ENCODE measurements around the gene STRAP. TPM values are rescaled to one million over a fixed set of nuclear protein-coding genes. Genes with fewer than 3 reads are reported as not detected.

STRAP gene
- total and polyA plus RNA-seq, 2 donors (not counting 1 experiment from before 2014, with no cell fraction given): 44.4 to 49.0 TPM

DNA sequence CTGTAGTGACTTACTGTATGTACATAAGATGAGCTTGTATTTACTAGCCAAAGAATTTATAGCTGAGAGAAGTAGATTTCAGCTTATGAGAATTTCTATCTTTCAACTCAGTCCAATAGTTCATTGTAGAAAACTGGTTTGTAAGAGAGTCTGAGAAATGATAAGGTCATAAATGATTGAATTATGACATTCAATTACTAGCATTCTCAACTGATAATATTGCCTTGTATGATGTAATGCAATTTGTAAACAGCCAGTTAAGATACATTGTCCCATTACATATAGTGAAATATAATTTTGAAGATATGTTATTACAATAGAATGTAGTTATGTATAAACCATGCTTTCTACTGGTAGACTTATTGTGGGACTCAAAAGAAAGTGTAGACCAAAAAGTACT, 42.5 kb upstream of the STRAP start:
- no peaks in the 10 kb centered on the region for H3K9me3 ChIP-seq (ENCODE audit: control extremely low read depth in 1 of 3, control insufficient read depth in 2 of 3, insufficient read depth in 1 of 3, low read length in 2 of 3)
- H3K27ac ChIP-seq (ENCODE audit: low read length in 2 of 2): no peak overlapping the region
- intact Hi-C loops (cut with micrococcal nuclease): no loop called here
- H3K4me1 ChIP-seq (ENCODE audit: control insufficient read depth in 2 of 2, insufficient read depth in 2 of 2, low read length in 2 of 2): no peaks in the 10 kb centered on the region
- no peak overlapping the region for H3K4me2 ChIP-seq (replicated peaks; ENCODE audit: low read depth, low read length, poor library complexity, severe bottlenecking)
- DNase-seq (no peak), ATAC-seq (ENCODE audit: low read depth) (no peak)
- H3K4me3 Mint-ChIP-seq: no peak overlapping the region
- H3K36me3 ChIP-seq (replicated peaks in 1 of 2; ENCODE audit: control extremely low read depth in 1 of 2, control insufficient read depth in 1 of 2, extremely low read depth in 1 of 2, insufficient read depth in 2 of 2, low read length in 1 of 2): no peaks in the 10 kb centered on the region
- peaks cover 5% of the 10 kb centered on the region for H3K27me3 Mint-ChIP-seq
- no peak overlapping the region for H3K4me3 ChIP-seq (ENCODE audit: control extremely low read depth in 1 of 5, extremely low read depth in 1 of 5, insufficient read depth in 1 of 5, low read depth in 2 of 5, low read length in 4 of 5)
- POLR2A ChIA-PET: no interaction called here
- H3K9me3 Mint-ChIP-seq (ENCODE audit: insufficient read depth): no peaks in the 10 kb centered on the region
- H2AFZ ChIP-seq (ENCODE audit: insufficient read depth, low read depth, low read length, poor library complexity, severe bottlenecking): no peak overlapping the region
- no peak overlapping the region for H3K9ac ChIP-seq (ENCODE audit: low read length)
- no peaks in the 10 kb centered on the region for H3K79me2 ChIP-seq (ENCODE audit: control insufficient read depth, insufficient read depth, low read length)
- H3K27ac Mint-ChIP-seq: no peak overlapping the region
- peaks cover 0 to 4% (median 1%) of the 10 kb centered on the region in 4 experiments for H3K27me3 ChIP-seq (replicated peaks in 1 of 4; ENCODE audit: control extremely low read depth in 1 of 4, control insufficient read depth in 3 of 4, insufficient read depth in 4 of 4, low read length in 3 of 4)
- CTCF ChIA-PET: no interaction called here
- H4K20me1 ChIP-seq (ENCODE audit: control insufficient read depth, insufficient read depth, low read length, poor library complexity, severe bottlenecking): no peaks in the 10 kb centered on the region
- TF ChIP-seq EZH2 (IDR thresholded peaks at IDR 0.05; ENCODE audit: borderline replicate concordance, insufficient read depth, low read depth, low read length, poor library complexity, severe bottlenecking): no peak
- TF ChIP-seq, protein P1, sequence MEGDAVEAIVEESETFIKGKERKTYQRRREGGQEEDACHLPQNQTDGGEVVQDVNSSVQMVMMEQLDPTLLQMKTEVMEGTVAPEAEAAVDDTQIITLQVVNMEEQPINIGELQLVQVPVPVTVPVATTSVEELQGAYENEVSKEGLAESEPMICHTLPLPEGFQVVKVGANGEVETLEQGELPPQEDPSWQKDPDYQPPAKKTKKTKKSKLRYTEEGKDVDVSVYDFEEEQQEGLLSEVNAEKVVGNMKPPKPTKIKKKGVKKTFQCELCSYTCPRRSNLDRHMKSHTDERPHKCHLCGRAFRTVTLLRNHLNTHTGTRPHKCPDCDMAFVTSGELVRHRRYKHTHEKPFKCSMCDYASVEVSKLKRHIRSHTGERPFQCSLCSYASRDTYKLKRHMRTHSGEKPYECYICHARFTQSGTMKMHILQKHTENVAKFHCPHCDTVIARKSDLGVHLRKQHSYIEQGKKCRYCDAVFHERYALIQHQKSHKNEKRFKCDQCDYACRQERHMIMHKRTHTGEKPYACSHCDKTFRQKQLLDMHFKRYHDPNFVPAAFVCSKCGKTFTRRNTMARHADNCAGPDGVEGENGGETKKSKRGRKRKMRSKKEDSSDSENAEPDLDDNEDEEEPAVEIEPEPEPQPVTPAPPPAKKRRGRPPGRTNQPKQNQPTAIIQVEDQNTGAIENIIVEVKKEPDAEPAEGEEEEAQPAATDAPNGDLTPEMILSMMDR (IDR thresholded peaks at IDR 0.05): no peak
- no peaks in the 10 kb centered on the region for H3K4me1 Mint-ChIP-seq

DNA sequence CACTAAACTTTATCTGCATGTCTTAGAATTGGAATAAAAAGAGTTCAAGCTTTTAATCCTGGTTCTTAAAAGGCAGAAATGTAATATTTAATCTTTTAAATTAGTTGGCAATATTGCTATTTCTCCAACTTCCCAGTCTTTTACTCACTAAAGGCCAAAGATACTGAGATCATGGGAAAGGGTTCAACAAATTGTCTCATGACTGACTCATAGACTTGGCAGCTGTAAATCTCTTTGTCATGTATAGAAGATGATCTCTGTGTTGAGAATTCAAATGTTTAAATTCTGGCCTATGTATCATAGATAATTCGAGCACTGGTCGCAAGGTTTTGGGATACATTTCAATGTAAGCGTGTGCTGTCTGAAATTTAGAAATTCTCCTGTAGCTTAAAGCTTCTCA, 40.1 kb upstream of the STRAP start:
- Histone ChIP-seq H3K79me2 (ENCODE audit: control insufficient read depth, insufficient read depth, low read length) (no peaks in the 10 kb centered on the region), H4K20me1 (ENCODE audit: control insufficient read depth, insufficient read depth, low read length, poor library complexity, severe bottlenecking) (no peaks in the 10 kb centered on the region), H3K27me3 (replicated peaks in 1 of 4; ENCODE audit: control extremely low read depth in 1 of 4, control insufficient read depth in 3 of 4, insufficient read depth in 4 of 4, low read length in 3 of 4) (peaks cover 0 to 4% (median 1%) of the 10 kb centered on the region in 4 experiments), H3K4me3 (ENCODE audit: control extremely low read depth in 1 of 5, extremely low read depth in 1 of 5, insufficient read depth in 1 of 5, low read depth in 2 of 5, low read length in 4 of 5) (no peak overlapping the region), H3K36me3 (replicated peaks in 1 of 2; ENCODE audit: control extremely low read depth in 1 of 2, control insufficient read depth in 1 of 2, extremely low read depth in 1 of 2, insufficient read depth in 2 of 2, low read length in 1 of 2) (no peaks in the 10 kb centered on the region), H3K27ac (ENCODE audit: low read length in 2 of 2) (no peak overlapping the region), H3K9ac (ENCODE audit: low read length) (no peak overlapping the region), H3K4me1 (ENCODE audit: control insufficient read depth in 2 of 2, insufficient read depth in 2 of 2, low read length in 2 of 2) (no peaks in the 10 kb centered on the region), H2AFZ (ENCODE audit: insufficient read depth, low read depth, low read length, poor library complexity, severe bottlenecking) (no peak overlapping the region), H3K4me2 (replicated peaks; ENCODE audit: low read depth, low read length, poor library complexity, severe bottlenecking) (no peak overlapping the region), H3K9me3 (ENCODE audit: control extremely low read depth in 1 of 3, control insufficient read depth in 2 of 3, insufficient read depth in 1 of 3, low read length in 2 of 3) (no peaks in the 10 kb centered on the region)
- no peak for DNase-seq
- H3K27me3 Mint-ChIP-seq: peaks cover 5% of the 10 kb centered on the region
- no peaks in the 10 kb centered on the region for H3K4me1 Mint-ChIP-seq
- intact Hi-C loops (cut with micrococcal nuclease): no loop called here
- no peak for TF ChIP-seq EZH2 (IDR thresholded peaks at IDR 0.05; ENCODE audit: borderline replicate concordance, insufficient read depth, low read depth, low read length, poor library complexity, severe bottlenecking)
- TF ChIP-seq, protein P1 (IDR thresholded peaks at IDR 0.05): no peak
- H3K9me3 Mint-ChIP-seq (ENCODE audit: insufficient read depth): no peaks in the 10 kb centered on the region
- no peak for ATAC-seq (ENCODE audit: low read depth)
- POLR2A ChIA-PET: no interaction called here
- no peak overlapping the region for H3K4me3 Mint-ChIP-seq
- H3K27ac Mint-ChIP-seq: no peak overlapping the region
- no CpG with 5 or more reads among the region's 3 CpGs for whole genome bisulfite sequencing (ENCODE audit: insufficient coverage)
- CTCF ChIA-PET: interaction anchor here (1.1 kb wide), 1 partner anchor 16 kb away, joined by 3 read pairs; no protein-coding TSS in a partner anchor

Measured in B cell (primary cell).